GM23338 (cell line): Measurements from ENCODE around the gene PHRF1. TPM values are rescaled to one million over a fixed set of nuclear protein-coding genes. Genes with fewer than 3 reads are reported as not detected.

Source experiments
- ATAC-seq: fragments of 200-7000 bp; cut with Tn5 transposase; 3 replicates; pipeline ENCODE4 v1.9.1; 2020
- DNase-seq: peaks from one replicate; pipeline ENCODE4 v3.0.0-alpha.2; 2015; ENCODE audit warnings: low spot score
- H2AFZ ChIP-seq: fragments of 200-600 bp; sonication (generic); 2 replicates; pipeline ENCODE4 v1.8.0; 2016; ENCODE audit warnings: antibody characterized with exemption, mild to moderate bottlenecking, moderate library complexity
- H3F3A ChIP-seq: fragments of 200-600 bp; sonication (generic); replicated peaks from 2 replicates; pipeline ENCODE4 v1.8.0; 2017; ENCODE audit warnings: antibody characterized with exemption, mixed run types, low read depth
- H3K27ac ChIP-seq: fragments of 200-600 bp; sonication (generic); 2 replicates; pipeline ENCODE4 v1.6.1; 2016; ENCODE audit warnings: low read depth
- H3K27me3 ChIP-seq: fragments of 200-600 bp; sonication (generic); 2 replicates; pipeline ENCODE4 v1.8.0; 2016; ENCODE audit warnings: mild to moderate bottlenecking, mixed run types, moderate library complexity; ENCODE audit not compliant: insufficient read depth
- H3K36me3 ChIP-seq: fragments of 200-600 bp; sonication (generic); 2 replicates; pipeline ENCODE4 v1.8.0; 2016; ENCODE audit warnings: mild to moderate bottlenecking; ENCODE audit not compliant: insufficient read depth
- H3K4me1 ChIP-seq: fragments of 200-600 bp; sonication (generic); 2 replicates; pipeline ENCODE4 v1.8.0; 2016; ENCODE audit warnings: mild to moderate bottlenecking, moderate library complexity; ENCODE audit not compliant: insufficient read depth
- H3K4me2 ChIP-seq: fragments of 200-600 bp; sonication (generic); 2 replicates; pipeline ENCODE4 v1.7.1; 2017; ENCODE audit warnings: mixed run types
- H3K4me3 ChIP-seq: fragments of 200-600 bp; sonication (generic); 2 replicates; pipeline ENCODE4 v1.6.1; 2016; ENCODE audit warnings: mixed run types
- H3K79me2 ChIP-seq: fragments of 200-600 bp; sonication (generic); replicated peaks from 2 replicates; pipeline ENCODE4 v1.8.0; 2017; ENCODE audit warnings: mild to moderate bottlenecking; ENCODE audit not compliant: insufficient read depth
- H3K9me2 ChIP-seq: fragments of 200-600 bp; sonication (generic); 2 replicates; pipeline ENCODE4 v1.8.0; 2017; ENCODE audit not compliant: insufficient read depth
- H4K20me1 ChIP-seq: fragments of 200-600 bp; sonication (generic); replicated peaks from 2 replicates; pipeline ENCODE4 v1.8.0; 2017; ENCODE audit warnings: mild to moderate bottlenecking; ENCODE audit not compliant: insufficient read depth
- H3K27ac Mint-ChIP-seq: 2 replicates; pipeline ENCODE4 v1.8.0; 2020; ENCODE audit warnings: inconsistent platforms, mild to moderate bottlenecking, moderate library complexity, mixed read lengths
- H3K27me3 Mint-ChIP-seq: 3 replicates; pipeline ENCODE4 v1.8.0; 2022; ENCODE audit warnings: low read depth, mild to moderate bottlenecking, moderate library complexity, mixed read lengths, inconsistent platforms; ENCODE audit not compliant: insufficient read depth, poor library complexity
- H3K36me3 Mint-ChIP-seq: 3 replicates; pipeline ENCODE4 v1.8.0; 2021; ENCODE audit warnings: low read depth, mild to moderate bottlenecking, inconsistent platforms, moderate library complexity, mixed read lengths
- H3K4me1 Mint-ChIP-seq: 3 replicates; pipeline ENCODE4 v1.8.0; 2020; ENCODE audit warnings: mild to moderate bottlenecking, inconsistent platforms, mixed read lengths
- H3K4me3 Mint-ChIP-seq: 3 replicates; pipeline ENCODE4 v1.8.0; 2021; ENCODE audit warnings: moderate library complexity, mild to moderate bottlenecking, inconsistent platforms, mixed read lengths
- H3K9me3 Mint-ChIP-seq: 3 replicates; pipeline ENCODE4 v1.8.0; 2020; ENCODE audit warnings: moderate library complexity, mild to moderate bottlenecking, inconsistent platforms, mixed read lengths
- CTCF ChIP-seq, 2 experiments: fragments of 200-600 bp in 1 of 2; sonication (generic) in 1 of 2; conservative IDR thresholded peaks; 2 replicates each; pipeline versions ENCODE4 v1.5.1 to v1.6.1; 2016 to 2017; ENCODE audit warnings: antibody characterized with exemption in 2 of 2, low read depth in 2 of 2, mild to moderate bottlenecking in 2 of 2, moderate library complexity in 1 of 2
- EZH2 ChIP-seq: fragments of 200-600 bp; sonication (generic); IDR thresholded peaks from one replicate; pipeline ENCODE4 v1.8.0; 2017; ENCODE audit warnings: antibody characterized with exemption, mild to moderate bottlenecking, low read depth; ENCODE audit not compliant: unreplicated experiment
- JUNB ChIP-seq: IDR thresholded peaks from one replicate; pipeline ENCODE4 v1.6.1; 2016; ENCODE audit warnings: antibody characterized with exemption; ENCODE audit not compliant: unreplicated experiment
- NANOG ChIP-seq: IDR thresholded peaks from 2 replicates; pipeline ENCODE4 v1.6.1; 2016; ENCODE audit warnings: antibody characterized with exemption, borderline replicate concordance
- REST ChIP-seq: IDR thresholded peaks from one replicate; pipeline ENCODE4 v1.6.1; 2018; ENCODE audit warnings: antibody characterized with exemption; ENCODE audit not compliant: unreplicated experiment
- ZNF114 ChIP-seq: fragments of 250-450 bp; sonication (Bioruptor Pico); IDR thresholded peaks from 2 replicates; pipeline ENCODE4 v1.5.0; 2020; ENCODE audit warnings: mild to moderate bottlenecking, moderate library complexity
- polyA plus RNA-seq: library from polyadenylated mRNA; unstranded; fragments of >200 nt; fragmentation: Nextera tagmentation; extraction: Ambion mirVana; gene quantifications from 2 replicates; pipeline ENCODE4 v1.2.1, GENCODE V29; 2016
- total RNA-seq: library from RNA; depleted of rRNA; stranded (reverse); fragments of >200 nt; shearing (Covaris generic); gene quantifications from 2 replicates; pipeline ENCODE4 v1.2.3, GENCODE V29; 2014

PHRF1 gene
- total and polyA plus RNA-seq, 2 experiments from 2014 or later = 11.0 to 45.9 TPM

GRCh38 chr11:598005-598680, 21.9 kb downstream of the PHRF1 start:
- no peak overlapping the region for H3K27ac Mint-ChIP-seq
- Histone ChIP-seq H3K36me3 (peaks cover 37% of the 10 kb centered on the region), H3K4me1 (no peaks in the 10 kb centered on the region), H3K27me3 (no peaks in the 10 kb centered on the region), H3K4me3 (no peak overlapping the region), H3K4me2 (no peak overlapping the region), H3K79me2 (peaks cover 5% of the 10 kb centered on the region; the same call in 1 of the 2 replicates), H3F3A (peaks cover 12% of the 10 kb centered on the region; the same call in 1 of the 2 replicates), H3K27ac (no peak overlapping the region), H4K20me1 (peaks cover 24% of the 10 kb centered on the region; the same call in 1 of the 2 replicates), H2AFZ (no peak overlapping the region), H3K9me2 (no peaks in the 10 kb centered on the region)
- peaks cover 11% of the 10 kb centered on the region for H3K27me3 Mint-ChIP-seq
- no peak overlapping the region for H3K4me3 Mint-ChIP-seq
- TF ChIP-seq NANOG (no peak), EZH2 (no peak), JUNB (no peak), CTCF (conservative IDR thresholded peaks at IDR 0.05; ENCODE audit: low read depth in 2 of 2) (0 out of 4 replicates have a peak, but pooled peaks of 1 of the 2 experiments have one; percentile 19)
- H3K36me3 Mint-ChIP-seq = peaks cover 69% of the 10 kb centered on the region
- ATAC-seq (no peak), DNase-seq (no peak)
- no peaks in the 10 kb centered on the region; the same call in 1 of the 3 replicates for H3K9me3 Mint-ChIP-seq
- H3K4me1 Mint-ChIP-seq = no peaks in the 10 kb centered on the region

GRCh38 chr11:601573-602245, 25.4 kb downstream of the PHRF1 start:
- no peak overlapping the region for H2AFZ ChIP-seq
- ATAC-seq (no peak), DNase-seq (no peak)
- H3K4me1 ChIP-seq = no peaks in the 10 kb centered on the region
- peaks cover 4% of the 10 kb centered on the region; the same call in 1 of the 2 replicates for H3K79me2 ChIP-seq
- Mint-ChIP-seq H3K9me3 (no peaks in the 10 kb centered on the region; the same call in 1 of the 3 replicates), H3K36me3 (peaks cover 60% of the 10 kb centered on the region), H3K27ac (no peak overlapping the region), H3K27me3 (peaks cover 6% of the 10 kb centered on the region), H3K4me1 (no peaks in the 10 kb centered on the region; the same call in 2 of the 3 replicates), H3K4me3 (no peak overlapping the region)
- H3K4me3 ChIP-seq = no peak overlapping the region
- TF ChIP-seq ZNF114 (CRISPR knock-in tag) (no peak), REST (no peak)
- H3K27ac ChIP-seq = no peak overlapping the region
- H3K27me3 ChIP-seq = no peaks in the 10 kb centered on the region
- H3K4me2 ChIP-seq = no peak overlapping the region
- H3F3A ChIP-seq = peaks cover 17% of the 10 kb centered on the region; the same call in 1 of the 2 replicates
- H4K20me1 ChIP-seq = peaks cover 8% of the 10 kb centered on the region; the same call in 1 of the 2 replicates
- H3K9me2 ChIP-seq = no peaks in the 10 kb centered on the region
- H3K36me3 ChIP-seq = peaks cover 42% of the 10 kb centered on the region
